A204.1 (cell line): ENCODE data around the gene SRSF2.
"Not testable (repeated sequence)": the region's sequence is repeated elsewhere in the genome, so short reads cannot be mapped to it uniquely, and the experiment has no call there.

ENCODE experiments used
- FAIRE-seq: peaks from 2 replicates; lab custom pipeline; 2012; peaks lifted over from hg19 to GRCh38; lab: Jason Lieb, UNC

Gene SRSF2

DNA sequence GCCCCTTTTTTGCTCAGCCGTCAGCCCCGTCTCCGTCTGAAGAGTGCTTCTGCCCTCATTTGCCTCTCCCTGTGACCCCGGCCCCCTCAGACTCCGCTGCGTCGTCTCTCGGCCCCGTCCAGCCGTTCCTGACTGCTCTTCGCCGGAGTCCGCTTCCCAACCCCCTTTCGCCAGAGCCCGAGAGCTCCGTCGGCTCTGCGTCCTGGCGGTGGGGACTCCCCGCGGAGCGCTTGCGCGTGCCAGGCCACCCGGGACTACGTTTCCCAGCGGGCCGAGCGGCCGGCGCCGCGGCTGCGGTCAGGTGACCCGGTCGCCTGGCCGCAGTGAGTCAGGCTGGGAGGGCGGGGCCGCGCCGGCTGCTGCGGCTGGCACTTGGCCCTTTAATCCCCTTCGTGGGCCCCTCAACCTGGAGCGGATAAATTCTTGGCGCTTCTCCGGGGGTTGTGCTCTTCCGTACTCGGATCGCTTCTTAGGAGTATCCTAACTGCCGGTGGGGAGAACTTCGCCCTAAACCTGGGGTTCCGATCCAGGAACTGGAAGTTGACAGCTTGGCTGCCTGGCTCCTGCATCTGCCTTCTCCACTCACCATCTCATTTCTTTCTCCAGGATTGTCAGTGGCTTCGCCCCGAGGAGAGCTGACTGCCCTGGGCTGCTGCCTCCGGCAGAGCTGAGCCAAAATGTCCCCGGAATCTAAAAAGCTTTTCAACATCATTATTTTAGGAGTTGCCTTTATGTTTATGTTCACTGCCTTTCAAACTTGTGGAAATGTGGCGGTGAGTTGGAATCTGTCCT lies 741 bp upstream of the SRSF2 start, which contains the start of gene MFSD11:
MFSD11 (plus strand) TSS at position 444 of the 792 bp plus-strand sequence; CDS start at position 678, 234 bp downstream.
- FAIRE-seq = no peak

DNA sequence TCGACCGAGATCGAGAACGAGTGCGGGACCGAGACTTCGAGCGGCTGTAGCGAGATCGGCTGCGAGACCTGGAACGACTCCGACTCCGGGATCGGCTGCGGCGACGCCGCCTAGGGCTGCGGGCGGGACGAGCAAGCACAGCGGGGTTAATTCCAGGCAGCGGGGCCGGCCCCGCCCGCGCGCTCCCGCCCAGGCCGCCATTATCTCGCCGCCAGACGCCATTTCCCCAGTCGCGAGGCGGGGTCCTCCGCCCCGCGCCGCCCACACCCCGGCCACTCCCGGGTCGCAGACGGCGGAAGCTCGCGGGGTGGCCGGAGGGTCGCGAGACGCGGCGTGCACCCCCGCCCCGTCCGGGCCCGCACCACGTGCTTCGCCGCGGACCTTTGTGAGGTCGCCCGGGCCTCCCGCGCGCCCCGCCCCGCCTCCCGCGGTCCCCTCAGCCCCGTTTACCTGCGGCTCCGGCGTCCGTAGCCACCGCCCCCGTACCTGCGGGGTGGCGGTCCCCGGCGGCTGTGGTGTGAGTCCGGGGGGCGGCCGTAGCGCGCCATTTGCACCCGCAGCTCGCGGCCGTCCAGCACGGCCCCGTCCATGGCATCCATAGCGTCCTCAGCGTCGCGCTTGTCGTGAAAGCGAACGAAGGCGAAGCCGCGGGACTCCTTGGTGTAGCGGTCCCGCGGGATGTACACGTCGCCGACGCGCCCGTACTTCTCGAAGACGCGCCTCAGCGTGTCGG lies 616 bp downstream of the SRSF2 start:
- FAIRE-seq = no peak

DNA sequence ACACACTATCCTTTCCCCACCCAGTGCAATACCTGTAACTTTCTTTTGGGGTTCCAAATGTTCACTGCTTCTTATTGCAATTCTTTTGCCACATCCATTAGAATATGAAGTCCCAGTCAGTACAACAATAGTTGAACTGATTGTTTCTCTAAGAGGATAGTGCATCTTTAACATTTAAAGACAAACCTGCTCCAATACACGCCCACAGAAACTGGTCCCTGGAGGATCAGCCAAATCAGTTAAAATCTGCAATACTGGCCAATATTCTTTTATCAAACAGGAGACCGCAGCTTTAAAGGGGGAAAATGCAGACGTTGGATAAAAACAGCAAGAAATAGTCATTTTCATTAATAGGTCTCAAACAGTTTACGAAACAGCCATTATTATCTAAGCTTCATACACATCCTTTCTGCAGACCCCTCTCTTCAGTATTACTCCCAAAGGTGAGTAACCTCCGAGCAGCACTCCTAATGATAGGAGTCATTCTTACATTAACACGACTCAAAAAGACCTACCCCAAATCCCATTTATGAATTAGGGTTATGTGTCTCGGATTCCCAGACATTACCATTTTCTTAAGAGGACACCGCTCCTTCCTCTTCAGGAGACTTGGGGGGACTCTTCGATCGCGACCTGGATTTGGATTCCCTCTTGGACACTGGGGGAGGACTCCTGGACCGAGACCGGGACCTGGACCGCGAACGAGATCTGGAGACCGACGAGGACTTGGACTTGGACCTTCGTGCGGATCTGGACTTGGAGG lies 1.4 kb downstream of the SRSF2 start:
- no peak for FAIRE-seq

DNA sequence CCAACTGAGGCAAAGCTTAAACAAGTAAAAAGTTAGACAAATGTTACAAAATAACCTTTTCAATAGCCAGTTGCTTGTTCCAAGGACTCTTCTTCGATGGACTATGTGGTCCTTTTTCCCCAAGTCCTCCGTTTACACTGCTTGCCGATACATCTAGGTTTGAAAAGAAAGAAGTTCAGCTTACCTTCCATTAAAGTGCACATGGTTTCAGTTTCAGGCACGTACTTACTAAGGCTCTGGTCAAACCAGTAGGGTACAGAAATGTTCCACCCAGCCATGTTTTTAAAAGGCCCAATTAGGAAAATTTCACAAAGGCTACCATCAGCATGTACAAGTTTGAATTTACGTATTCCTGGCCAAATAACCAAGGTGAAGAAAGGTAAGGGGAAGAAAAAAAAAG lies 2.1 kb downstream of the SRSF2 start:
- peak; percentile 37 for FAIRE-seq

DNA sequence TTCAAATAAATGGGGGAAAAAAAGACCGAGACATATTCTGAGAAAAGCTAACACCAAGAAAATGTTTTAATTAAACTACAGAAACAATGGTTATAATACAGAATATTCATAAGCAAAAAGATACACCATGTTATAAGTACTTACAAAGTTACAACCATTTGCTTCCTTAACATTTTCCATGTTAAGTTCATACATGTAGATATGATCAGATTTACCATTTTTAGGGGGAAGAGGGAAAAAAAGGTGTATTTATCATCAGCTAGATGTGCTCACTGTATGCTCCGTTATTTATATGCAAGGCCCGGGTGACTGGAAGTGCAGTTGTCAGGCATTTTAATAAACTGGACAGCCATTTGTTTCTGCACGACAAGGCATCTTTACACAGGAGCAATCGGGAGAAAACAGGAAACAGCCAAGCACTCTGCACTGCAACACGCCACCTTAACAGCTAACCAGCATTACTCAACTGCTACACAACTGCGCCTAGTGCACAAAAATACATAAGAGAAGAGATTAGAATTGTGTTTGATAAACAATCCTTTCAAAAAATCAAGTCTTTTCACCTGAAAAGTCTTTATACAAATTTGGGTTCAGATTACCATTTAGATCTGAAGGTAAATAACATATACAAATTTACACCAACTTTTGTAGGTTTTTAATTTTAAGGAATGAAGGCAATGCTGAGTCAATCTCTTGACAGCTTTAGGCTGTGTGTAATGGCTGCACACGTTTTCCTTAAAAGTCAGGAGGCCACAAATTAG lies 2.9 kb downstream of the SRSF2 start:
- no peak for FAIRE-seq

DNA sequence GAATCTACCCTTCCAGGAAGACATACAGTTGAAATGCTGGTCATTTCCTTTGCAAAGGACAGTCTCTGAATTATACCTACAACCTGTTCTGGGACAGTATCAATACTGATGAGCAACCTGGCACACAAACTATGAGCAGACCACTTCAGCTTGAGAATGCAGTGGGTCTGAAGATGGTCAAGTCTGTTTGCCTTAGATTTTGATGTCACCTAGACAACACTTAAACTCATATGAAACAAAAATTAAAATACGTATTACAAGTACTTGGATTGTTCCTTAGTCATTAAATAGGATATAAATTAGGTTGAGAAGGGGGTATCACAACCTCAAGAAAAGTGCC lies 3.5 kb downstream of the SRSF2 start:
- FAIRE-seq = no peak

DNA sequence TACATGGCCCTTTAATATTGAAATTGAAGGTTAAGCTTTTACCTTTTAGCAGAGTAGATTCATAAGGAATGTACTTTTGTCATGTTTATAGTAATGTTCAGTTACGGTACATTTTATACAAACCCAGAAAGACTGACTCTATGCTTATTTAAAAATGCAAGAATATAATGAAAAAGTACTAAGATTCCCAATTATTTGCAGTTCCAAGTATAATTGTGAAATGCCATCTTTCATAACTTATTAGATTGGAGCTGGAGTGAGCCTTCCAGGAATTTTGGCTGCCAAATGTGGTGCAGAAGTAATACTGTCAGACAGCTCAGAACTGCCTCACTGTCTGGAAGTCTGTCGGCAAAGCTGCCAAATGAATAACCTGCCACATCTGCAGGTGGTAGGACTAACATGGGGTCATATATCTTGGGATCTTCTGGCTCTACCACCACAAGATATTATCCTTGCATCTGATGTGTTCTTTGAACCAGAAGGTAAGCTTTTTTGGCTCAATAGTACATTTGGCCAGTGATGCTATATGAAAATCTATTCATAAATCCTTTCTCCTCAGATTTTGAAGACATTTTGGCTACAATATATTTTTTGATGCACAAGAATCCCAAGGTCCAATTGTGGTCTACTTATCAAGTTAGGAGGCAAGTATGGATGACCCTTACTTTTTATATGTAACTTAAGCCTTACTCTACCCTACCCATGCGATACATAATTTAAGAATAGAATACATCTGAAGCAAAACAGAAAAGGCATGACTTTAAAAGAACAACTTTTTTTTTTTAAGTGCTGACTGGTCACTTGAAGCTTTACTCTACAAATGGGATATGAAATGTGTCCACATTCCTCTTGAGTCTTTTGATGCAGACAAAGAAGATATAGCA lies 4.2 kb downstream of the SRSF2 start:
- no peak for FAIRE-seq

DNA sequence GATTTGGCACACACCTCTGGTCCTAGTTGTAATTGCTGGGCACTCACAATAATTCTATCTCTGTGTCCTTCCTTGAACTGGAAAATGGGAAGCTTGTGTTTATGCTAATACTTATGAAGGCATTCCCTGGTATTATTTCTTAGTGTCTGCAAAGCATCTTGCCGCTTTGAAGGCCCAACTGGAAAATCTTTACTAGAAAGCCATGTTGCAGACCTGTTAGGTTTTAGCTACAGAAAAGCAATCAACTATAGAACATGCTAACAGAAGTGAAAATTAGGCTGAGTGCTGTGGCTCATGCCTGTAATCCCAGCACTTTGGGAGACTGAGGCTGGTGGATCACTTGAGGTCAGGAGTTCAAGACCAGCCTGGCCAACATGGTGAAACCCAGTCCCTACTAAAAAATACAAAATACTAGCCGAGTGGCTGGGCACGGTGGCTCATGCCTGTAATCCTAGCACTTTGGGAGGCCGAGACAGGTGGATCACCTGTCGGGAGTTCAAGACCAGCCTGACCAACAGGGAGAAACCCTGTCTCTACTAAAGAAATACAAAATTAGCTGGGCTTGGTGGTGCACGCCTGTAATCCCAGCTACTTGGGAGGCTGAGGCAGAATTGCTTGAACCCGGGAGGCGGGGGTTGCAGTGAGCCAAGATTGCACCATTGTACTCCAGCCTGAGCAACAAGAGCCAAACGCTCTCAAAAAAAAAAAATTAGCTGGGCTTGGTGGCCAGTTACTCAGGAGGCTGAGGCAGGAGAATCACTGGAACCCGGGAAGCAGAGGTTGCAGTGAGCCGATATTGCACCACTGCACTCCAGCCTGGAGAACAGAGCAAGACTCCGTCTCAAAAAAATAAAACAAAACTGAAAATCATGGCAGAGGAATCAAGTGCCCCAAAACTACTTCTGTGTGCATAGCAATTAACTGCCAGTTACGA lies 5.1 kb downstream of the SRSF2 start:
- not testable (repeated sequence) for FAIRE-seq

DNA sequence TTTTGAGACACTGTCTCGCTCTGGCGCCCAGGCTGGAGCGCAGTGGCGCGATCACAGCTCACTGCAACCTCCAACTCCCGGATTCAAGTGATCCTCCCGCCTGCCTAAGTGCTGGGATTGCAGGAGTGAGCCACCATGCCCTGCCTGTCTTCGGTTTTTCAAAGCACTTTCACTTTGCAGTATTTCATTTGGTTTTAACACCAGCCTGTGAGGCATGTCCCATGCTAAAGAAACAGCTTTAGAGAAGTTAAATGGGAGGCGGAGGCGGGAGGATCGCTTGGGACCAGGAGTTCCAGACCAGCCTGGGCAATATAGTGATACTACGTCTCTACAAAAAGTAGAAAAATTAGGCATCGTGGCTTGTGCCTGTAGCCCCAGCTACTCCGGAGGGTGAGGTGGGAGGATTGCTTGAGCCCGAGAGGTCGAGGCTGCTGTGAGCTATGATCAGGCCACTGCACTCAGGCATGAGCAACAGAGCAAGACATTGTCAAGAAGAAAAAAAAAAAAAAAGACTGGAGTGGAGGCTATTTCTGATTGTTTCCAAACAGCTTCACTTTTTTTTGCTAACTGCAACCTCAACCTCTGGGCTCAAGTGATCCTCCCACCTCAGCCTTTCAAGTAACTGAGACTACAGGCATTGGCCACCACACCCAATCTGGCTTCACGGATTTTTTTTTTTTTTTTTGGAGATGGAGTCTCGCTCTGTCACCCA lies 9.2 kb downstream of the SRSF2 start:
- no peak for FAIRE-seq

DNA sequence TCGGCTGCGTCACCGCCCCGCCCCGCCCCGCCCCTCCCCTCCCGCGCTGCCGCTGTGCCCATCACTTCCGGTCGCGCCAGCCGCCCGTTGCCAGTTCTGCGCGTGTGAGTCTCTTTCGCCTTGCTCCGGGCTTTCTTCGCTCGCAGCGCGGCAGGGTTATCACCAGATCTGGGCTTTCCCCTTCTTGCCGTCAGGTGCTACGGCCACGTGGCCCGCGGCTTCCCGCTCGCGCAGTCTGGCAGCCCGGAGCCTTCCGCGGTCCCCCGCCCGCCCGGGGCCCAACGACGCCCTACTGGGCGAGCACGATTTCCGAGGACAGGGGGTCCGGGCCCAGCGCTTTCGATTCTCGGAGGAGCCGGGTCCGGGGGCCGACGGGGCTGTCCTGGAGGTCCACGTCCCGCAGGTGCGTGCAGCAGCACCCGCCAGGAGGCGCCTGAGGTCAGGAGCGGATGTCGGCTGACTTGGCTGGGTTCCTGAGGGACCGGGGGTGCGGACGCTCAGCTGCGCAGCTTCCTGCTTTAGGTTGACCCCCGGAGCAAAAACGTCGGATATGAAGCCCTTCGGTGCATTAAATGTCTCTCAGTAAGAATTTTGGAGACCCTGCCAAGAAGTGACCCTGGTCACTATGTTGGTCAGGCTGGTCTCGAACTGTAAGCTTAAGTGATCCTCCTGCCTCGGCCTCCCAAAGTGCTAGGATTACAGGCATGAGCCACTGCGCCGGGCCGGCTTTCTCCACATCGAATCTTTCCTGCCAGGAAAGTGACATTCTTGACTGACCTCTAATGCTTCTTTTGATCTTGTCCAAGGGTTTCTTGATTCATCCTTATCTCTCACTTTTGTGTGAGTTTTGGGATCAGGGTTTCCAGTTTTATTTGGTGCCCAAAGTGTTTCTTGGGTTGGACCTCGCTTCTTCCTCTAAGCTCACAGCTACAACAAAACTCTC lies 10.1 kb downstream of the SRSF2 start, which contains the start of gene METTL23:
METTL23 (plus strand) TSS at position 64 of the 943 bp plus-strand sequence. CDS start 2,872 bp downstream, outside the sequence.
- no peak for FAIRE-seq

DNA sequence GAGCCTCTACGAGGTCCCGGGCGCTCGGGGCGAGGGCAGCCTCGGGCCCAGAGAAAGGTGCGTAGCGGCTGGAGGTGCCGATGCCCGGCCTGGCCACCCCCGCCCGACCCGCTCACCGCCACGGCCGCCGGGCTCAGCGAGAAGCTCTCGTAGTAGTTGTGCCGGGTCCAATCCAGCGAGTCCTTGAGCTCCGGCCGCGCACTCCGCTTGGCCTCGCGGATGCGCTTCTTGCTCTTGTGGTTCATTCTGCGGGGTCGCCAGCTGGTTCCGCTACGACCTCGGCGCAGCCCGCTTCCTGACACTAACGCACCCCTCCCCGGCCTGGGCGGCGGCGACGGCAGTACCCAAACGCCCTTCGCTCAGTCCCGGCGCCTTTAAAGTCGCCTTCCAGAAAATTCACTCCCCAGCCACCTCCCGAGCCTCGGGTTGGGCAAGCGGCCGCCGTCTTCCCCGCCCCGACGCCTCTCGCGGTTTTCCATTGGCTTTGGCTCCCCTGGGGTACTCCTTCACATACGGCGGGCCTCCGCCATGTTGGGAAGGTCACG lies 10.8 kb downstream of the SRSF2 start, which contains the start of gene JMJD6:
JMJD6 (minus strand) TSS at position 376 of the 545 bp plus-strand sequence; CDS start at position 245, 131 bp downstream.
- no peak for FAIRE-seq

DNA sequence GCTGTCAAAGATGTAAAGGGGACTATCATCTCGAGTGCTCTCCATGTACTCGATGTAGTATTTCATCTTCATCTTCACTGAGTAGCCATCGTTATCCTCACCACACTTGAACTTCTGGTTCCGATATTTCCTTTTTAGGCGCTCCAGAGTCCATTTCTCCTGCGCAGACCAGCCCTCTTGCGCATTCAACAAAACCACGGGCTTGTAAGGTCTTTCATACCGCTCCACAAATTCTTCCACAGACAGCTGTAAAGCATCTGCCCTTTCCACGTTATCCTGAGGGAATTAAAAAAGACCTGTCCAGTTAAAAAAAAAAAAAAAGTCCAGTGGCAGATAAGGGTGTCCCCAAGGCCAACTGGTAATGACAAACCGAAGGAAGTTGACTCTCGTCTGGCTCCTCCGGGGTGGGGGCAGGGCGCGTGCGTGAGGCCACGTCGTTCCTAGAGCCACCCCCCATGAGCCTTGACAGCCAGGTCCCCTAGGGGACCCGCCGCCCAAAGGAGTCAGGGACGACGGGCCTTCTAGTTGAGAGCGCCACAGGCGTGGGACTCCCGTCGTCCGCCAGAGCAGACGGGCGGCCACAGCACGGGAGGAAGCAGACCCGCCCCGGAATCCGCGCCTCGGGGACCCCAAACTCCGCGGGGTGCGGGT lies 11.4 kb downstream of the SRSF2 start:
- no peak for FAIRE-seq

DNA sequence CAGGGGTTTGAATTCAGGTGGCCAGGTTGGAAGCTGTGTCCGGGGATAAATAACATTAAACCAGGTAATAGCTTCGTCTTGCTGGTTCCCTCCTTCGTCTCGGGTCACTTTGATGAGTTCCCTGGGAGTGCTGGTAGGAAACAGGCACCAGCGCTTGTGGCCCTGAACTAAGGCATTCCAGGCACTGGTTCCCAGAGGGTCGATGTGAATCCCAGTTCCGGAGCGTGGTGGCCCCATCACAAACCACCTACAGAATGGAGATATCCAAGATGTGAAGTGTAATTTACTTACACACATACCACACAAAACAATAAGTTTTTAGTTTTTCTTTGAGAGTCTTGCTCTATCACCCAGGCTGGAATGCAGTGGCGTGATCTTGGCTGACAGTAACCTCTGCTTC lies 13.3 kb downstream of the SRSF2 start:
- no peak for FAIRE-seq

DNA sequence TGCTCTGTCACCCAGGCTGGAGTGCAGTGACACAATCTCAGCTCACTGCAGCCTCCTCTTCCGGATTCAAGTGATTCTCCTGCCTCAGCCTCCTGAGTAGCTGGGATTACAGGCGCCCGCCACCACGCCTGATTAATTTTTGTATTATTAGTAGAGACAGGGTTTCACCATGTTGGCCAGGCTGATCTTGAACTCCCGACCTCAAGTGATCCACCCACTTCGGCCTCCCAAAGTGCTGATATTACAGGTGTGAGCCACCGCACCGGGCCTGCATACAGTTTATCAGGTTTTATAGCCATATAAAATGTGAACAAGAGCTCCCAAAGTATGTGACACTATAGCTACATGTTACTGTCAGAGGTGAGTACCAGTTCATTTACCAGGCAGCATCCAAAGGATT lies 14.2 kb downstream of the SRSF2 start:
- FAIRE-seq = not testable (repeated sequence)

DNA sequence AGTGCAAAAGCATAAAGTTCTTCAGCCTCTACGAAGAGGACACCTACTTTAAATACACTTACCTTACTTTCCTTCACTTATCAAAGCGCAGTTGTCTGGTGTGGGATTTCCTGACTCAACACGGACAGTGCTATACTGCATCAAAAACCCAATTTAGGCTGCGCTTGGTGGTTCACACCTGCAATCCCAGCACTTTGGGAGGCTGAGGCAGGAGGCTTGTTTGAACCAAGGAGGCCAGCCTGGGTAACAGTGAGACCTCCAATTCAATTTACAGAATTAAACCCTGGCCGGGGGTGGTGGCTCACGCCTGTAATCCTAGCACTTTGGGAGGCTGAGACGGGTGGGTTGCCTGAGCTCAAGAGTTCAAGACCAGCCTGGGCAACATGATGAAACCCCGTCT lies 14.9 kb downstream of the SRSF2 start:
- no peak for FAIRE-seq

DNA sequence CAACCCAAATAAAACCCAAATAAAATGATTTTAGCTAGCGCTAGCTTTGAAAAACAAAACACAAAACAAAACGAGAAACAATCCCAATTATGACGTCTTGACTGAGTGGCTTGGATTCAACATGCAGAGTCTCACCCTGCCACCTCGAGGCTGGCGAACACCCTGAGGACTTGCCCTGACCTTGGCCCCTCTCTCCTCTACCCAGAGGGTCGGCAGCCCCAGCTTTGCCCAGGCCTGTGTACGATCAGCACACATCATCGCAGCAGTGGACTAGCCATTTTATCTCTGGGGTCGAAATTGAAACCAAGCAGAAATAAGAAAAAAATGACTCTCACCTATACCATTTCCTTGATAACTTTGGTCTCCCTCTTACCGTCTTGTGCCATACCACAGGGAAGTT lies 15.7 kb downstream of the SRSF2 start:
- FAIRE-seq = no peak

DNA sequence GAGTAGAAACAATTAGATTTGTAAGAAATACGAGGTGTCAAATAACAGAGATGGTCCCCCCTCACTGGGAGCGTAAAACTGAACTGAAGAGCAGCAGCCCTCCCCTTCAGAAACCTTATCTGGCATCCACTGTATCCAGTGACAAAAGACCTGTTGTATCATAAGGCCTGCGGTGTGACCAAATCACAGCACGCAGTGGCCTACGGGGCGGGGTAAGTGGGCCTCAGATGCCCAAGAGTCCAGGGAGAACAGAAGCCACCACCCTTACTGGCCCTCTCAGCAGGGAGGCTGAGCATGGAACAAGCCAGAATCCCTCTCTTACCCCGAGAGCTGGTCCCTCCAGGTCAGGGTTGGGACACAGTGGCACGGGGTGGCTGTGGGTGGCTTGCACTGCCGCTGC lies 16.2 kb downstream of the SRSF2 start:
- FAIRE-seq = no peak
